Measurements from ENCODE around the gene ZIC3.

The ZIC3 gene

DNA sequence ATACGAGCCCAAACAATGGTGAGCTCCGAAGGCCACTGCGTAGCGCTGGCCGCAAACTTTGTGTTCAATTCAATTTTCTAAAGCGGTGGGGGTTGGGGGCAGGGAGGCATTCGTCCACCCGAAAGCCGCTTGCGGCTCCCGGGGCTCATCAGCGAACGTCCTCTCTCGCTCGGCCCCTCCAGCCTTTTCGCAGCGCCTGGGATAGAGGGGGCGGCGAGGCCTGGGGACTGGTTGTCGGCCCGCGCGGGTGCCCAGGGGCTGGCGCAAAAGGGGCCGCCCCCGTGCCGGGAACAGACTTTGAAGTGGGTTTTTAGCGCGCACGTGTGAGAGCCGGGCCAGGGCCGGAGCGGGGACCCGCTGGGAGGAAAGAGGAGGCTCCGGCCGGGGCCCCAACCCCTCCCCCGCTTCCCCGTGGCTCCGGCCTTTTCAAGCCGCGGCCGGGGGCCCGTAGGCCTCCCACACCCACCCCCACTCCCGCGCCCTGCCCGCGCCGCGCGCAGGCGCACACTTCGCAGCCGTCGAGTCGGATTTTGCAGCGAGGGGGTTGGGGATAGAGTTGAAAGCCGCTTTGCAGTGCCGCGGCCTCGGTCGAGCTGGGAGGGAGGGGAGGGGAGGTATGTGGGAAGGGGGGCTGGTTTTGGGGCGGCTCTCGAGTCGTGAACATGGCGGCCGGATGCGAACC is 8.3 kb downstream of the ZIC3 start:
- DNase-seq = no peak

DNA sequence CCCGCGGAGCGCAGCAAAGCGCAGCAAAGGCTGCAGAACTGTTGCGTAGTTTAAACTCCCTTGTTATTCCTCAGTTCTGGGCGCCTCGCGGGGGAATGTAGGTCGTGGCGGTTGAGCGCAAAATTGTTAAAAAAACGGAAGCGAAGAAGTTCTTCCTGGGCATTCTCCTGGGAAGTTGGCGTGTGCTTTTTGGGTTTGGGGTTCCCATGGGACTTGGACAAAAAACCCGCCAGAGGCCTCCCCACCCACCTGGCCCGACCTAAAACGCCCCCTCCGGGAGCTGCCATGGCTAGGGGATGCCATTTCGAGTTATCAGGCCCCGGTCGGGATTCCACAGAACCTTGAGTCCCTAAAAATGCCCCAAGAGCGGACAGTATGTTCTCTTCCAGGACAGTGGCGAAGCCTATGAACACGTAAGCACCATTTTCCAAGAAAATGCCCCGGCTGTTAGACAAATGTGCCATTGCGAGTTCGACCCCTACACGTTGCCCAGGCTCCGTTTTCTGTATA is 8.9 kb downstream of the ZIC3 start:
- no peak for DNase-seq

DNA sequence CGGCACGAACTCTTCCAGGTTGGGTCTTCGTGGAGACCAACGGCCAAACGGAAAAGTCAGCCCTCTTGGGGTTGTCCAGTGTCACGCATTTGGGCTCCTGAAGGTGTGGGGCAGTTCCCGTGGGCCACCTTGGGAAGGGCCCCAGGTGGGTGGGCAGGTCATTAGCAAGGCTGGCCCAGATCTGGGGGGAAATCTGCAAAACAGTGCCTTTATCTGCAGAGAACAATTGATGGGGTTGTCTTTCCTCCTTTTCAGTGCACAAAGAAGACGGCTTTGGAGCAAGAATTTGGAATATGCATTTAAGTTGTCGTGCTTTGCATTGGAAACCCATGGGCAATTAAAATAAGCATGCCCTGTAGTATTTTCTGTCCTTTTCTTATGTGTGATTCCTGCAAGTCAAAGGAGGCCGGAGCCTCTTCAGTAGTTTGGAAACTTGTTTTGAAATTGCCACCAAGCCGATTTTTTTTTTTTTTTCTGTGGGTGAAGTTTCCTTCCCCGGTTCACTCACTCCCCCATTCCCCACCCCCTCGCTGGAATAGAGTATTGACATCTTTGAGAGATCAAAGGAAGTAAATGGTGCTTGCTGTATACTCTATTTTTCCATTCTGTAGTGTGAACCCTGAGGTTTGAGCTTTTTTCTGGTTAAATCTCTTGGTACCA is 9.8 kb downstream of the ZIC3 start:
- DNase-seq = no peak

DNA sequence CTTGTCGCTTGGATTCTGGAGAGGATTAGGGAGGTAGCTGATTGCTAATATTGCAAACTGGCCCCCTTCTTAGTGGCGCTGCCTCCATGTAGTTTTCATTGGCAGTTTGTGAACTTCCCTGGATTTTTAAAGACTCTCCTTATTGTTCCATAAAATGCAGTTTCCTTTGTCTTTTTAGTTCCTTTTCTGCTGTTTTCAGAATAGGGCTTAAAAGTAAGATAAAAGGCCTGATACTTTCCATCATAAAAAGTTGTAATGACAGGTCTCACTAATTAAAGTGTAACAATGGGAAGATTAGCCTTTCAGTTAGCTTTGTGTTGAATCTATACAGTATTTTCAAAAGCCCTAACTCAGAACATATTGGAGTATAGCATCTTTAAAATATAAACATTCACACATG is 21.2 kb downstream of the ZIC3 start:
- DNase-seq = no peak

DNA sequence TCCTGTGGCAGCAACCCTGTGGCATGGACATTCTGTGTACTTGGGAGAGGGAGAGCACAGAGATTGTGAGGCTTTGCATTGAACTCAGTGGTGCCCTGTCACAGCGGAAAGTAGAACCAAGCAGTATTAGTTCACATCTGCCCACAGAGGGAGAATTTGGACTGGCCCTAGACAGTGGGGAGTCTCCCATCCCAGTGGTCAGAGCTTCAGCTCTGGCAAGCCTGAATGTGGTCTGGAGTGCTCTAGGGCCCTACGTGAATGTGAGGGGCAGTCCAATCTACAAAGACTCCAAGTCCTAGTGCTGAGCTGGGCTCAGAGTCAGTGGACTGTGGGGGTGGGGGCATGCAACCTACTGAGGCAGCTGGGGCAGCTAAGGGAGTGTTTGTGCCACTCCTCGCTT is 34.8 kb downstream of the ZIC3 start:
- DNase-seq = no peak

Data from CD4-positive, alpha-beta T cell treated with Interleukin-21 for 1 hour (primary cell).